Vagina (tissue), 2 donors: ENCODE results near the gene VAV3.

Experiments used
- POLR2A ChIP-seq, 2 donors: fragments of 450-650 bp; IDR thresholded peaks; one replicate each; pipeline ENCODE4 v1.6.1; 2017; ENCODE audit warnings: antibody characterized with exemption in 2 of 2, mild to moderate bottlenecking in 2 of 2, moderate library complexity in 2 of 2
- POLR2AphosphoS5 ChIP-seq, 2 donors: sonication (generic); formaldehyde crosslinking; IDR thresholded peaks; one replicate each; pipeline ENCODE4 v1.9.0; 2017; ENCODE audit warnings: antibody characterized with exemption in 2 of 2, mild to moderate bottlenecking in 2 of 2, low read depth in 1 of 2; ENCODE audit not compliant: insufficient read depth in 1 of 2
- TF ChIP-seq, protein P1 (sequence below), 3 experiments: fragments of 450-650 bp in 2 of 3; fragments of 200-600 bp in 1 of 3; sonication (generic) in 1 of 3; IDR thresholded peaks; one replicate each; pipeline ENCODE4 v1.5.1; 2017 to 2019; ENCODE audit warnings: antibody characterized with exemption in 3 of 3, mild to moderate bottlenecking in 2 of 3, moderate library complexity in 2 of 3

DNA sequence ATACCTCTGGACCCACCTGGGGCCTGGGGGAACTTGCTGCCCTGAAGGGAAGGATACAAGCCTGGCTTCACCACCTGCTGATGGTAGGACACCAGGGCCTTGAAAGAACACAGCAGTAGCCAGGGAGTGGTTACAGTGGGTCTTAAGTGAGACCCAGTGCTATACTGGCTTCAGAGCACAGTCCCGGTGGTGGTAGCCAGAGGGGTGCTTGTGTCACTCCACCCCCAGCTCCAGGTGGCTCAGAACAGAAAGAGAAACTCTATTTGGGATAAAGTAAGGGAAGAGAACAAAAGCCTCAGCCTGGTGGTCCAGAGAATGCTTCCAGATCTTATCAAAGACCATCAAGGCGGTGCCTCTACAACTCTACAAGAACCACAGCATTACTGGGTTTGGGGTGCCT lies 37.2 kb downstream of the VAV3 start:
- TF ChIP-seq, protein P1, sequence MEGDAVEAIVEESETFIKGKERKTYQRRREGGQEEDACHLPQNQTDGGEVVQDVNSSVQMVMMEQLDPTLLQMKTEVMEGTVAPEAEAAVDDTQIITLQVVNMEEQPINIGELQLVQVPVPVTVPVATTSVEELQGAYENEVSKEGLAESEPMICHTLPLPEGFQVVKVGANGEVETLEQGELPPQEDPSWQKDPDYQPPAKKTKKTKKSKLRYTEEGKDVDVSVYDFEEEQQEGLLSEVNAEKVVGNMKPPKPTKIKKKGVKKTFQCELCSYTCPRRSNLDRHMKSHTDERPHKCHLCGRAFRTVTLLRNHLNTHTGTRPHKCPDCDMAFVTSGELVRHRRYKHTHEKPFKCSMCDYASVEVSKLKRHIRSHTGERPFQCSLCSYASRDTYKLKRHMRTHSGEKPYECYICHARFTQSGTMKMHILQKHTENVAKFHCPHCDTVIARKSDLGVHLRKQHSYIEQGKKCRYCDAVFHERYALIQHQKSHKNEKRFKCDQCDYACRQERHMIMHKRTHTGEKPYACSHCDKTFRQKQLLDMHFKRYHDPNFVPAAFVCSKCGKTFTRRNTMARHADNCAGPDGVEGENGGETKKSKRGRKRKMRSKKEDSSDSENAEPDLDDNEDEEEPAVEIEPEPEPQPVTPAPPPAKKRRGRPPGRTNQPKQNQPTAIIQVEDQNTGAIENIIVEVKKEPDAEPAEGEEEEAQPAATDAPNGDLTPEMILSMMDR (IDR thresholded peaks at IDR 0.05): no peak
- TF ChIP-seq POLR2A (IDR thresholded peaks at IDR 0.05) (no peak), POLR2AphosphoS5 (IDR thresholded peaks at IDR 0.05; ENCODE audit: insufficient read depth in 1 of 2, low read depth in 1 of 2) (no peak)
